ENCODE results near the gene AVPI1. TPM values are rescaled to one million over a fixed set of nuclear protein-coding genes. Genes with fewer than 3 reads are reported as not detected.
"Not testable (repeated sequence)": the region's sequence is repeated elsewhere in the genome, so short reads cannot be mapped to it uniquely, and the experiment has no call there.

AVPI1 gene
- total and polyA plus RNA-seq, 3 experiments from 2014 or later, result 2.3 to 3.1 (median 2.3) TPM

DNA sequence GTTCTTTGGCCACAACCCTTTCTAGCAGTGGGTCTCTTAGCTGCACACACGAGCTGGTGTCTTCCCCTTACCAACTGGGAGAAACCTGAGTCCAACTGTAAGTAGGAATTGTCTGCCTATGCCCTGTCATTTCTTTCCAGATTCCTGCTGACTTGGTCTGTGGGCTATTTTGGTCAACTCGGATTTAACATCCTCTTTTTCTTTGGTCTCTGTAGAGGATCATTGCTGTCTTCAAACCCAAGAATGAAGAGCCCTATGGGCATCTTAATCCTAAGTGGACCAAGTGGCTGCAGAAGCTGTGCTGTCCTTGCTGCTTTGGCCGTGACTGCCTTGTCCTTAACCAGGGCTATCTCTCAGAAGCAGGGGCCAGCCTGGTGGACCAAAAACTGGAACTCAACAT, 36.3 kb downstream of the AVPI1 start:
- no peaks in the 10 kb centered on the region for H3K27me3 Mint-ChIP-seq
- no peak overlapping the region for H3K27ac Mint-ChIP-seq
- H3K36me3 Mint-ChIP-seq, result peaks cover 10 to 54% (median 16%) of the 10 kb centered on the region in 3 donors
- peak overlapping the region in 1 of 7 donors; percentile 0 for H3K4me3 Mint-ChIP-seq
- H3K9me3 Mint-ChIP-seq, result no peaks in the 10 kb centered on the region
- H3K27me3 ChIP-seq (ENCODE audit: insufficient read depth, low read length, poor library complexity, severe bottlenecking), result no peaks in the 10 kb centered on the region
- POLR2A ChIA-PET, result no interaction called here
- H3K4me1 Mint-ChIP-seq, result peaks cover 20 to 30% (median 22%) of the 10 kb centered on the region in 3 donors
- H3K4me1 ChIP-seq (ENCODE audit: insufficient read depth, low read length), result peaks cover 13% of the 10 kb centered on the region
- no peak overlapping the region for H3K4me3 ChIP-seq (ENCODE audit: low read length)
- no peaks in the 10 kb centered on the region for H3K9me3 ChIP-seq (ENCODE audit: low read length)
- no peak for DNase-seq
- peaks cover 17% of the 10 kb centered on the region for H3K36me3 ChIP-seq (ENCODE audit: insufficient read depth, low read length)
- no peak overlapping the region for H3K27ac ChIP-seq (ENCODE audit: low read depth, low read length)
- CTCF ChIA-PET, result no interaction called here

DNA sequence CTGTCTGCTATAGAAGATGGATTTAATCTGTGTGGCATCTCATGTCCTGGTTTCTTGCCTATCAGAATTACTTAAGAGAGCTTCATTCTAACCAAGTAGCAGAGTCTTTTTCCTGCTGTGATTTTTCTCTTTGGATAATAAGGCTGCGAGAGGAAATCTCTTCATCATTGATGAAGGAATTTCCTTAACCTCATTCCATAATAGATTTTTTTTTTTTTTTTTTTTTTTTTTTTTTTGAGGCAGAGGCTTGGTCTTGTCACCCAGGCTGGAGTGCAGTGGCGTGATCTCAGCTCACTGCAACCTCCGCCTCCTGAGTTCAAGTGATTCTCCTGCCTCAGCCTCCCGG, 37.7 kb downstream of the AVPI1 start:
- peak overlapping the region; percentile 60 for H3K27ac ChIP-seq (ENCODE audit: low read depth, low read length)
- CTCF ChIA-PET, result interaction anchor here (1.1 to 1.4 kb wide), 2 partner anchors 52 to 205 kb away, joined by 3 read pairs; no protein-coding TSS in a partner anchor
- H3K9me3 Mint-ChIP-seq; DNase-seq; H3K27me3 ChIP-seq (ENCODE audit: insufficient read depth, low read length, poor library complexity, severe bottlenecking); H3K27me3 Mint-ChIP-seq; H3K9me3 ChIP-seq (ENCODE audit: low read length): not testable (repeated sequence)
- peaks cover 13% of the 10 kb centered on the region for H3K4me1 ChIP-seq (ENCODE audit: insufficient read depth, low read length)
- Mint-ChIP-seq H3K36me3 (peaks cover 10 to 59% (median 17%) of the 10 kb centered on the region in 3 donors), H3K4me1 (peaks cover 22 to 31% (median 24%) of the 10 kb centered on the region in 3 donors), H3K27ac (peak overlapping the region; percentile 70 to 92 (median 87)), H3K4me3 (peak overlapping the region; percentile 5 to 82 (median 66))
- peaks cover 17% of the 10 kb centered on the region for H3K36me3 ChIP-seq (ENCODE audit: insufficient read depth, low read length)
- H3K4me3 ChIP-seq (ENCODE audit: low read length), result peak overlapping the region; percentile 20
- POLR2A ChIA-PET, result interaction anchor here (1.0 to 1.7 kb wide), 2 partner anchors 9 to 38 kb away, joined by 5 to 8 read pairs; partner anchors contain the start of genes AVPI1 and PI4K2A

DNA sequence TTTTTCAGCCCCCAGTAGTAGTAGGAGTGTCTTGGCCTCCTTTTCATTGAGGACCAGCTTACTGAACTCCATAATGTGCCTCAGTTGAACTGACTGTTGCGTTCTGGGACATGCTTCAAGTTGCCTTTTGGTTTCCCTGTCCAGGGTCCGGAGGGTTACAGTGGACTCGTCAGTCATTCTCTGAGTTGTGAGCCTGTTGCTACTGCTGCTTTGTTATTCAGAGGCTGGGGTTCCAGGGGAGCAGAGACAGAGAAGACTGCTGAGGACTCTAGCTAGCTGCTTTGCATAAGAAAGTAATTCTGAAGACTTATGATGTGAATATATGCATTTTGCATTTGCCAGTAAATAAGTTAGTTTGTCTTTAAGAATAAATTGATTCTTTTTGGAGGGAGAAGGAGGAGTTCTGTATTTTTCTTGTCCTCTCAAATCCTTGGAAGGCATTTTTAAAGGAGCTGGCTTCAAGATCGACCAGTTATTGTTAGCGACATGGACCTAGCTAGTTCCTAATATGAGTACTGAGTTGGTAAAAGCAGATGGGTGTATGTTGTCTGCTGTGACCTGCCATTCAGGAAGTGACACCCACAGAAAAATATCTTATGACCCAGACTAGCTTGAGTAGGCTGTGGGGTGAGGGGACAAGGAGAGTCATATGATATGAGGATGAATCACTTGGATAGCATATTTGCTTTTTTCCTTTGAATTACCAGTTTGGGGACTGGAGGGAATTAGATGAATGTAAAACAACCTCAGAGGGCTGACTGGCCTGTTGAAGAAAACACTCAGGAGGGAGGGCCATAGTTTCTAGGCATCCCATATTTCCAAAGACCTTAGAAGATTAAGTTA, 38.3 kb downstream of the AVPI1 start:
- peaks cover 6 to 55% (median 17%) of the 10 kb centered on the region in 3 donors for H3K36me3 Mint-ChIP-seq
- Histone ChIP-seq H3K4me3 (ENCODE audit: low read length) (peak overlapping the region; percentile 20), H3K27ac (ENCODE audit: low read depth, low read length) (peak overlapping the region; percentile 60), H3K9me3 (ENCODE audit: low read length) (no peaks in the 10 kb centered on the region), H3K4me1 (ENCODE audit: insufficient read depth, low read length) (peaks cover 13% of the 10 kb centered on the region), H3K27me3 (ENCODE audit: insufficient read depth, low read length, poor library complexity, severe bottlenecking) (no peaks in the 10 kb centered on the region), H3K36me3 (ENCODE audit: insufficient read depth, low read length) (peaks cover 17% of the 10 kb centered on the region)
- peak overlapping the region; percentile 5 to 82 (median 66) for H3K4me3 Mint-ChIP-seq
- ChIA-PET CTCF (interaction anchor here (0.8 to 1.4 kb wide), 4 partner anchors 24 to 204 kb away, joined by 3 to 5 read pairs (median 3); partner anchors contain the start of gene AVPI1), POLR2A (interaction anchor here (1.0 to 1.7 kb wide), 2 partner anchors 9 to 38 kb away, joined by 5 to 8 read pairs; partner anchors contain the start of genes AVPI1 and PI4K2A)
- H3K27ac Mint-ChIP-seq, result peak overlapping the region; percentile 70 to 92 (median 87)
- no peaks in the 10 kb centered on the region for H3K9me3 Mint-ChIP-seq
- H3K27me3 Mint-ChIP-seq, result no peaks in the 10 kb centered on the region
- H3K4me1 Mint-ChIP-seq, result peaks cover 22 to 31% (median 24%) of the 10 kb centered on the region in 3 donors
- DNase-seq, result peak; percentile 4 to 59 (median 21)

DNA sequence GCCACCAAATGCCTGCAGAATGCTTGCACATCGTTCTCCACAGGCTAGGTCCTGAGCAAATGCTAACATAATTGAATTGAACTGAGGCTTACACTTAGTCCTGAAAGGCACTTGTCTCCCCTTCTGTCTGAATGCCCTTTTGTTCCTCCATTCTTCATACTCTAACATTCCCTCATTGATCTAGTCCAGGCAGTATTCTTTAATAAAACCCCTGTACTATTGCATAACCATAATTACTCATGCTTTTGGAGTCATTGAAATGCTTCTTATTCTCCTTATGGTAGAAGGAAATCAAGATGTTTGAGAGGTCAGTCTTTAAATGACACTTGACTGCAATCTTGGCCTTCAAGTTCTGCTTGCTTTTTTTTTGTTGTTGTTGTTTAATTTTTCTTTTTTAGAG, 39.5 kb downstream of the AVPI1 start:
- Mint-ChIP-seq H3K27me3 (no peaks in the 10 kb centered on the region), H3K27ac (peak overlapping the region in 7 of 8 donors; percentile 42 to 92 (median 74)), H3K9me3 (no peaks in the 10 kb centered on the region), H3K36me3 (peaks cover 0 to 47% (median 13%) of the 10 kb centered on the region in 3 donors), H3K4me1 (peaks cover 32 to 41% (median 36%) of the 10 kb centered on the region in 3 donors), H3K4me3 (peak overlapping the region in 1 of 7 donors; percentile 26)
- peaks cover 10% of the 10 kb centered on the region for H3K36me3 ChIP-seq (ENCODE audit: insufficient read depth, low read length)
- DNase-seq, result no peak
- ChIA-PET POLR2A (interaction anchor here (0.6 kb wide), 1 partner anchor 35 kb away, joined by 3 read pairs; no protein-coding TSS in a partner anchor), CTCF (interaction anchor here (1.4 to 2.0 kb wide), 2 partner anchors 39 to 86 kb away, joined by 5 read pairs; partner anchors contain the start of gene AVPI1)
- no peaks in the 10 kb centered on the region for H3K9me3 ChIP-seq (ENCODE audit: low read length)
- peaks cover 13% of the 10 kb centered on the region for H3K4me1 ChIP-seq (ENCODE audit: insufficient read depth, low read length)
- H3K27me3 ChIP-seq (ENCODE audit: insufficient read depth, low read length, poor library complexity, severe bottlenecking), result no peaks in the 10 kb centered on the region
- H3K4me3 ChIP-seq (ENCODE audit: low read length), result no peak overlapping the region
- H3K27ac ChIP-seq (ENCODE audit: low read depth, low read length), result no peak overlapping the region

DNA sequence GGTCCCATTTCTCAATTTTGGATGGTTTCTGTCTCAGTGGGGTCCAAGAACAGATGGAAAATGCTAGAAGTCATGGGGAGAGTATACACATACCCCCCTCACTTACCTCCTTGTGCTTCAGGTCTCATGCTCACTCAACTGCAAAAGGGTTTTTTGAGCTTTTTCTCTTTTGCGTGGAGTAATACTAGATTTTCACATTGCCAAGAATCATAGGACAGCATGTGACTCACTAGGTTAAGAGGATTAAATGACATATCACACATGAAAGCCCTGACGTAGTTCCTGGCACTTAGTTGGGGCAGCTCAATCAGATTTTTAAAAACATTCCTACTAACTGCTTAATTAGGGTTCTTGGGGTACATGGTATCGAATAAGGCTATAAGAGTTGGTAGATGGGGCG, 42.1 kb downstream of the AVPI1 start:
- ChIA-PET CTCF (no interaction called here), POLR2A (no interaction called here)
- Histone ChIP-seq H3K36me3 (ENCODE audit: insufficient read depth, low read length) (no peaks in the 10 kb centered on the region), H3K4me1 (ENCODE audit: insufficient read depth, low read length) (peaks cover 28% of the 10 kb centered on the region), H3K9me3 (ENCODE audit: low read length) (no peaks in the 10 kb centered on the region), H3K4me3 (ENCODE audit: low read length) (no peak overlapping the region), H3K27me3 (ENCODE audit: insufficient read depth, low read length, poor library complexity, severe bottlenecking) (no peaks in the 10 kb centered on the region), H3K27ac (ENCODE audit: low read depth, low read length) (no peak overlapping the region)
- no peaks in the 10 kb centered on the region for H3K27me3 Mint-ChIP-seq
- peaks cover 46 to 55% (median 54%) of the 10 kb centered on the region in 3 donors for H3K4me1 Mint-ChIP-seq
- no peak for DNase-seq
- peaks cover 0 to 34% (median 9%) of the 10 kb centered on the region in 3 donors for H3K36me3 Mint-ChIP-seq
- H3K4me3 Mint-ChIP-seq, result peak overlapping the region in 1 of 7 donors; percentile 51
- H3K27ac Mint-ChIP-seq, result peak overlapping the region in 1 of 8 donors; percentile 22
- no peaks in the 10 kb centered on the region for H3K9me3 Mint-ChIP-seq

DNA sequence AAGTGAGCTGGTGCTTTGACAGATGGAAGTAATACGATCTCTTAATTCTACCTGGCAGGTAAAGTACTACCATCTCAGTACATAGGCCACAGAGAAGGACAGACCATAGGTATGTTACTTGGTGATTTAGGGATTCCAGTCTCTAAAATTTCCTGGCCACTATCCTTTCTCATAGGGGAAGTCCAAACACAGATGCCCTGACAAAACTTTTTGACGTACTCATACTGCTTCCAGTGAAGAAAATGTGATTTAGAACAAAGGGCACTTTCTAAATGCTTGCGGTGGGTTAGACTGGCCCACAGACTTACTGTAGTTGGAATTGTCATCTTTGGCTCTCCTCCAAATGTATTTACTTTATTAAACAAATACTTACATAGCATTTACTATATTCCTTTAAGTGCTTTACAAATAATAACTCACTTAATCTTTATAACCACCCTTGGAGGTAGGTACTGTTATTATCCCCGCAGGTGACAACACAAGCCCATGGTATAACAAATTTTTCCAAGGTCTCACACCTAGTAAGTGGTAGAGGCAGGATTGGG, 43.5 kb downstream of the AVPI1 start:
- H3K9me3 Mint-ChIP-seq, result no peaks in the 10 kb centered on the region
- H3K4me3 Mint-ChIP-seq, result peak overlapping the region in 6 of 7 donors; percentile 41 to 94 (median 66)
- peaks cover 37 to 45% (median 44%) of the 10 kb centered on the region in 3 donors for H3K4me1 Mint-ChIP-seq
- no peak overlapping the region for H3K27ac ChIP-seq (ENCODE audit: low read depth, low read length)
- peak overlapping the region in 6 of 8 donors; percentile 18 to 82 (median 42) for H3K27ac Mint-ChIP-seq
- H3K36me3 Mint-ChIP-seq, result peaks cover 0 to 34% (median 8%) of the 10 kb centered on the region in 3 donors
- H3K4me3 ChIP-seq (ENCODE audit: low read length), result no peak overlapping the region
- H3K36me3 ChIP-seq (ENCODE audit: insufficient read depth, low read length), result no peaks in the 10 kb centered on the region
- H3K27me3 Mint-ChIP-seq, result no peaks in the 10 kb centered on the region
- DNase-seq, result no peak
- POLR2A ChIA-PET, result no interaction called here
- peaks cover 21% of the 10 kb centered on the region for H3K4me1 ChIP-seq (ENCODE audit: insufficient read depth, low read length)
- H3K27me3 ChIP-seq (ENCODE audit: insufficient read depth, low read length, poor library complexity, severe bottlenecking), result no peaks in the 10 kb centered on the region
- CTCF ChIA-PET, result no interaction called here
- H3K9me3 ChIP-seq (ENCODE audit: low read length), result no peaks in the 10 kb centered on the region

DNA sequence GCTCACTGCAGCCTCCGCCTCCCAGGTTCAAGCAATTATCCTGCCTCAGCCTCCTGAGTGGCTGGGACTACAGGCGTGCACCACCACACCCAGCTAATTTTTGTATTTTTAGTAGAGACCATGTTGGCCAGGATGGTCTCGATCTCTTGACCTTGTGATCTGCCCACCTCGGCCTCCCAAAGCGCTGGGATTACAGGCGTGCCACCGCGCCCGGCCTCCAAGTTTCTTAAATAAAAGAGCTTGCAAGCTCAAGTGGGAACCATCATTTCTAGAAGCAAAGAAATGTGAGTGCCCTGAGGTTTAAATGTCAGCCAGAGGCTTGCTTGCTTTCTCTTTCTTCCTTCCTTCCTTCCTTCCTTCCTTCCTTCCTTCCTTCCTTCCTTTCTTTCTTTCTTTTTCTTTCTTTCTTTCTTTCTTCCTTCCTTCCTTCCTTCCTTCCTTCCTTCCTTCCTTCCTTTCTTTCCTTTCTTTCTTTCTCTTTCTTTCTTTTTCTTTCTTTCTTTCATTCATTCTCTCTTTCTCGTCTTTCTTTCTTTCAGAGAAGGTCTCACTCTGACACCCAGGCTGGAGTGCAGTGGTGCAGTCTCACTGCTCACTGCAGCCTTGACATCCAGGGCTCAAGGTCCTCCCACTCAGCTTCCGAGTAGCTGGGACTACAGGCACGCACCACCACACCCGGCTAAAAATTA, 44.4 kb downstream of the AVPI1 start:
- Mint-ChIP-seq H3K4me3 (peak overlapping the region; percentile 44 to 99 (median 96)), H3K36me3 (peaks cover 0 to 32% (median 8%) of the 10 kb centered on the region in 3 donors), H3K4me1 (peaks cover 34 to 40% (median 37%) of the 10 kb centered on the region in 3 donors), H3K27ac (peak overlapping the region in 3 of 8 donors; percentile 29 to 82 (median 54))
- H3K9me3 ChIP-seq (ENCODE audit: low read length); H3K27me3 ChIP-seq (ENCODE audit: insufficient read depth, low read length, poor library complexity, severe bottlenecking); CTCF ChIA-PET; H3K27me3 Mint-ChIP-seq; DNase-seq; H3K4me3 ChIP-seq (ENCODE audit: low read length); H3K36me3 ChIP-seq (ENCODE audit: insufficient read depth, low read length); H3K27ac ChIP-seq (ENCODE audit: low read depth, low read length); H3K9me3 Mint-ChIP-seq: not testable (repeated sequence)
- POLR2A ChIA-PET, result interaction anchor here (0.8 kb wide), 1 partner anchor 223 kb away, joined by 3 read pairs; no protein-coding TSS in a partner anchor
- peaks cover 18% of the 10 kb centered on the region for H3K4me1 ChIP-seq (ENCODE audit: insufficient read depth, low read length)

All from CD8-positive, alpha-beta memory T cell (primary cell).